ENCODE results near the gene TRIOBP. TPM values are rescaled to one million over a fixed set of nuclear protein-coding genes. Genes with fewer than 3 reads are reported as not detected.

Gene TRIOBP
- total and polyA plus RNA-seq, 2 of the 13 experiments (the other 11 are each of a cell fraction or from before 2014, with no cell fraction given): 6.1 to 15.4 TPM

- TF ChIP-seq HMGA1 (CRISPR knock-in tag; conservative IDR thresholded peaks at IDR 0.05) (no peak), ZMYM2 (CRISPR knock-in tag; IDR thresholded peaks at IDR 0.05) (no peak), MAX (IDR thresholded peaks at IDR 0.05) (peak; percentile 93), NONO (IDR thresholded peaks at IDR 0.05) (no peak), NONO (CRISPR knock-in tag; conservative IDR thresholded peaks at IDR 0.05) (0 out of 2 replicates have a peak, but pooled peaks have one; percentile 24), NR2F2 (IDR thresholded peaks at IDR 0.05; ENCODE audit: borderline replicate concordance, low read depth) (no peak), ZNF562 (CRISPR knock-in tag; IDR thresholded peaks at IDR 0.05; ENCODE audit: borderline replicate concordance) (no peak), HOXA5 (CRISPR knock-in tag; IDR thresholded peaks at IDR 0.05) (no peak), ZBTB1 (CRISPR knock-in tag; IDR thresholded peaks at IDR 0.05; ENCODE audit: borderline replicate concordance) (no peak), TRIM24 (CRISPR knock-in tag; IDR thresholded peaks at IDR 0.05) (no peak), ZNF431 (CRISPR knock-in tag; IDR thresholded peaks at IDR 0.05; ENCODE audit: borderline replicate concordance, low read depth) (no peak), SP5 (CRISPR knock-in tag; IDR thresholded peaks at IDR 0.05; ENCODE audit: borderline replicate concordance, low read depth) (peak; percentile 21; the same call in 1 of the 2 replicates), ARNTL (CRISPR knock-in tag; IDR thresholded peaks at IDR 0.05) (no peak), NR3C1 (CRISPR knock-in tag; IDR thresholded peaks at IDR 0.05) (no peak), AHR (CRISPR knock-in tag; IDR thresholded peaks at IDR 0.05) (no peak), SUZ12 (IDR thresholded peaks at IDR 0.05; ENCODE audit: low read depth, low read length) (no peak), KDM6A (CRISPR knock-in tag; IDR thresholded peaks at IDR 0.05; ENCODE audit: low read depth) (no peak), PTBP1 (IDR thresholded peaks at IDR 0.05; ENCODE audit: low read depth, low read length, poor library complexity, severe bottlenecking) (no peak), NRL (CRISPR knock-in tag; IDR thresholded peaks at IDR 0.05; ENCODE audit: borderline replicate concordance) (no peak)
- TF ChIP-seq, protein P1, sequence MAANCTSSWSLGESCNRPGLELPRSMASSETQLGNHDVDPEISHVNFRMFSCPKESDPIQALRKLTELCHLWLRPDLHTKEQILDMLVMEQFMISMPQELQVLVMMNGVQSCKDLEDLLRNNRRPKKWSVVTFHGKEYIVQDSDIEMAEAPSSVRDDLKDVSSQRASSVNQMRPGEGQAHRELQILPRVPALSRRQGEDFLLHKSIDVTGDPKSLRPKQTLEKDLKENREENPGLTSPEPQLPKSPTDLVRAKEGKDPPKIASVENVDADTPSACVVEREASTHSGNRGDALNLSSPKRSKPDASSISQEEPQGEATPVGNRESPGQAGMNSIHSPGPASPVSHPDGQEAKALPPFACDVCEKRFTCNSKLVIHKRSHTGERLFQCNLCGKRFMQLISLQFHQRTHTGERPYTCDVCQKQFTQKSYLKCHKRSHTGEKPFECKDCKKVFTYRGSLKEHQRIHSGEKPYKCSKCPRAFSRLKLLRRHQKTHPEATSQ (CRISPR knock-in tag; IDR thresholded peaks at IDR 0.05; ENCODE audit: borderline replicate concordance): no peak
Observed at GRCh38 chr22:37658133-37659065, 38.4 kb upstream of the TRIOBP start, which contains the start of gene PDXP (continued).
